ENCODE measurements around the gene TTC8.

- TF ChIP-seq CTCF (IDR thresholded peaks at IDR 0.05) (no peak), EP300 (IDR thresholded peaks at IDR 0.05) (no peak)
Measured at GRCh38 chr14:88840926-88841325, 16.5 kb downstream of the TTC8 start.
